GM18870 (cell line): ENCODE results near the gene ARHGAP25.

Source experiments
- ATAC-seq: cut with Tn5 transposase; IDR thresholded peaks from one replicate; pipeline ENCODE4 v1.9.1; 2021; ENCODE audit warnings: moderate library complexity; ENCODE audit not compliant: unreplicated experiment

The ARHGAP25 gene, protein sequence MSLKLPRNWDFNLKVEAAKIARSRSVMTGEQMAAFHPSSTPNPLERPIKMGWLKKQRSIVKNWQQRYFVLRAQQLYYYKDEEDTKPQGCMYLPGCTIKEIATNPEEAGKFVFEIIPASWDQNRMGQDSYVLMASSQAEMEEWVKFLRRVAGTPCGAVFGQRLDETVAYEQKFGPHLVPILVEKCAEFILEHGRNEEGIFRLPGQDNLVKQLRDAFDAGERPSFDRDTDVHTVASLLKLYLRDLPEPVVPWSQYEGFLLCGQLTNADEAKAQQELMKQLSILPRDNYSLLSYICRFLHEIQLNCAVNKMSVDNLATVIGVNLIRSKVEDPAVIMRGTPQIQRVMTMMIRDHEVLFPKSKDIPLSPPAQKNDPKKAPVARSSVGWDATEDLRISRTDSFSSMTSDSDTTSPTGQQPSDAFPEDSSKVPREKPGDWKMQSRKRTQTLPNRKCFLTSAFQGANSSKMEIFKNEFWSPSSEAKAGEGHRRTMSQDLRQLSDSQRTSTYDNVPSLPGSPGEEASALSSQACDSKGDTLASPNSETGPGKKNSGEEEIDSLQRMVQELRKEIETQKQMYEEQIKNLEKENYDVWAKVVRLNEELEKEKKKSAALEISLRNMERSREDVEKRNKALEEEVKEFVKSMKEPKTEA

DNA sequence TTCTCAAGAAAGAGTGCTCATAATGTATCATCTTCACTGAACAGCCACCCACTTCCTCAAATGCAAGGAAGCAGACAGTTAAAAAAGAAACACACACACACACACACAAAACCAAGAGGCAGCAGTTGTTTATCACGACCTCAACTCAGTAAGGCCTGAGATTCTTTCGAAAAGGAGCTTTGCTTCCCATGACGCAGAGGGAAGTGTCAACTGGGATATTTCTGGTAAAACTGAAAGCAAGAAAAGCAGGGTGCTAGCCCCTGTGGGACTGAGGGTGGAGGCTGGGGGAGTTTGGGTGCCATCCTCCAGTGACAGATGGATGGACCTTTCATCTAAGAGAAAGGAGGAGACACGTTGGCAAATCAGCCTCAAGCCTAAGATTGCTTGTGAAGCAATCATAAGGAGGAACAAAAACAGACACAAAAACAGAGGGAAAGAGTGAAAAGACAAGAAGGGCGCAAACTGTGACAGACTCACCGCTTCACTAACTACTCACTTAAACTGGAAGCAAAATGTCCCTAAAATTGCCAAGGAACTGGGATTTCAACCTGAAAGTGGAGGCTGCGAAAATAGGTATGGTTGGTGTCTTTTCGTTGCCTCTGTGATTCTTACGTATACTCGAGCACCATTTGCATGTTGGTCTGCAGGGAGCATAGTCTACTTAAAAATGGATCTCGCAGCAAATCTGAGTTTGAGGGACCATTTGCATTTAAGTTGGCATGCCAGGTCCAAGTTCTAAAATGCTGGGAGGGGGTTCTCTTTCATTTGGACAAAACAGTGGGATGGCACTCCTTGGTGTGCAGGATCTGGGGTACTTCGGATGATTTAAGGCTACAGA, at the start of gene ARHGAP25:
ARHGAP25 (plus strand) TSS at position 124 of the 838 bp plus-strand sequence; CDS start at position 513, 389 bp downstream.
- ATAC-seq = peak; percentile 51

DNA sequence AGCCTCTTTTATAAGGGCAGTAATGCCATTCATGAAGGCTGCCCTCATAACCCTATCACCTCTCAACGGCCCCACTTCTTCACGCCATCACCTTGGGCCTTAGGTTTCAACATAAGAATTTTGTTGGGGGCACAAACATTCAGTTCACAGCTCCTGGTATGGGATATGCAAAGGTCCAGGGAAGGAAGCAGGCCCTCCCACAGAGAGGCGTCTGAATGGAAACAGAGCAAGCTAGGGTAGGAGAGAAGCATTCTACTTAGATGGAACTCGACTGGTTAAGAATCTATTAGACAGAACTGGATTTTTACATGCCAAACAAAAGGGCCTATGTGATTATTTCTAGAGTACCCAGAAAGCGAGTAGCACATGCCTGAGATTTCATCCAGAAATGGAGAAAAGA, 48.4 kb upstream of the ARHGAP25 start:
- ATAC-seq = no peak

DNA sequence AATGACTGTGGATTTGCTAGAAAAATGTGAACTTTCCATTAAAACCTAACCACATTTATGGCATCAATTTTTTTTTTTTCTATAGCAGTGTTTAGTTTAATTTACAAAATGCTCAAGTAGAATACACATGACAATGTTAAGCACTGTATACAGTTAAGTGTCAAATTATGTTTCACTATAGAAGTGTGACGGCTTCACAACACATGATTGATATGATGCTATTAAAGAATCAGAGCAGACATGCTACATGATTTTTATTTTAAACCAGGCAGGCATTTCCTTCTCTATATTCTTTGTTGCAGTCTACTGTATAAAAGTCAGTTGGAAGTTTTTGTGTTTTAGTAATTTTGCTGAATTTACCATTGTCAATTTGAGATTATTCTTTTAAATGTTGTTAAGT, 47.6 kb upstream of the ARHGAP25 start:
- ATAC-seq = no peak

DNA sequence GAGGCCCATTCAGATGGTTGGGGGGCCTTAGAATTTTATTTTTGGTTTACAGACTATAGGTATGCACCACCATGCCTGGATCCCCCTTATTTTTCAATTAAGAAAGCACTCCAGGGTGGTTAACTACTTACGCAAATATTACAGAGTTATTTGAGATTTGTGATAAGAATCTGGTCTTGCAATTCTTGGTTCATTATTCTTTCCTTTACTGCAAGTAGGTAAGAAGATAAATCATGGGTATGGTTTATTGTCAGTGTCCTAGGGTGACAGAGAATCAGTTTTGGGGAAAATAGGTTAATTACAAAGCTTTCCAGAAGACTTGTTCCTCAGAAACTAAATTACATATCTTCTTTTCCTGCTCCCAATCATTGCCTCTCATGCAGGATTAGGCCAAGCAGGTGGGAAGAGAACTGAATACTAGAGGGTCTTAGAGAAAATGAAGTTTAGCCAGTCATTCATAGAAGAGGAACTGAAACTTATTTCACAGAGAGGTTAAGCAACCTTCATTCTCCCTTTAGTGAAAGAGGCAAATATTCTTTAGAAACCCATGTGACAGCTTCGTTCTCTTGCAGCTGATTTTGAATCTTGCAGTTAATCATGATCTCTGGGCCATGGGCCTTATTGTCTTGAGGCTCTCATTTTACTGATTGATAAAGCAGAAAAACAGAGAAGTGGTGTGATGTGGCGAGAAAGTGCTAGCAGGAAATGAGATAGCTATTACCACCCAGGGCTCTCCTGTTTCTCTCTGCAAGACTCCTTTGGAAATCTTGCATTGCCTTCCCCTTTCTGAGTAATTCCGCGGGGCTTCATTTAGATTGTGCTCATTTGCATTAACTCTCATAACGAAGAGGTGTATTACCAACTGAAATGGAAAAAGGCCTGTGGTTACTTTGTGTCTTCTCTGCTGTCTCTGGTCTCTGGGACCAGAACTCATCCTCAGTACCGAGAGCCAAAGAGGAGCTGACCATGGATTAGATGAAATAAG, 44.8 kb upstream of the ARHGAP25 start:
- ATAC-seq = peak; percentile 96

DNA sequence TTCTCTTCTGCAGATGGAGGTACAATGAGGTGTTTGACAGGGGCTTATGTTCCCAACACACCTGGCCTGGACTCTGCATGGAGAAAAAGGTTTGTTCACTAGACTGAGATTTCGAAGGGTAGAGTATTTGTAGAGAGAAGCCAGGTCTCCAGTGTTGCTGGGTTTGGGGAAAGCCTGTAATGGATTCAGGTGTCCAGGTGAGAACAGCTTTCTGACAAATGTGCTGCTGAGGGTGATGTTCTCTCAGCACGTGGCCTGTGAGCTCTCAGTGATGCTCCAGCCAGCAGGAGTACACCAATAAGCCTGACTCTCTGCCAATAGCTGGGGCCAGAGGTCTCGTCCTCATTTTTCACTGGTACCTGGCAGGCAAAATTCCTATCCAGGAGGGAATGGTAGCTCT, 43.8 kb upstream of the ARHGAP25 start:
- no peak for ATAC-seq

DNA sequence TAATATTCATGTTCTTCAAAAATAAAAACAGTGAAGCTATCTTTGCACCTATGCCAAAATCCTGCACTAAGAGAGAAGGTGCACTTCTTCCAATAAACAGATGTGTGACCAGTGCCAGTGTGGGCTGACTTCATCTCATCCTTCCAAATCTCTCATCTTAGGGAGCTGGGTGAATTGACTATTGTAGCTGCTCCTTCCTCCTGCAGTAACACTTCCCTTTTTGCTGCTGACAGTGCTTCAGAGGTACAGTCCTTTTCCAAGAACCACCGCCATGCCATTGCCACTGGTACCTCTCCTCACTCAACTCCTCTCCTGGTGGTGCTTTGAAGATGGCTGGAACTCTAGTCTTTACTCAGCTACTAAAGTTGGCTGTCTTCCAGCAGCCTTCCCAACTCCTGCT, 42.1 kb upstream of the ARHGAP25 start:
- ATAC-seq = no peak

DNA sequence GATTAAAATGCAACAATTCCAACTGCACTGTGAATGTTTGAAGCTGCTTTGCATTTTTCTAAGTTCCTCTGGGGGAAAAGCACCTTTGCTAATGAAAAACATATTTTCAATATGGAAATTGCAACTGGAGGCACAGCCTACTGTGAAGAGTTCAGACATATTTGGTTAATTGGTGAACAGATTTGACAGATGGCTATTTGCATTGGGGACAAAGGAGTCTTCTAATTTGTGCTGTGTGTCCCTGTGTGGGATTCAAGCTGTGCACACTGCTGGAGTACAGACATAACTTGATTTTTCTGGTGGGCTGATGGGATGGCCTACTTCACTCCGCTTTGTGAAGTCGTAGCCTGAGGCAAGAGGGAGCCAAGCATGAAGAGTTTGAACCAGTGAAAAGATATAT, 40.7 kb upstream of the ARHGAP25 start:
- ATAC-seq = no peak

DNA sequence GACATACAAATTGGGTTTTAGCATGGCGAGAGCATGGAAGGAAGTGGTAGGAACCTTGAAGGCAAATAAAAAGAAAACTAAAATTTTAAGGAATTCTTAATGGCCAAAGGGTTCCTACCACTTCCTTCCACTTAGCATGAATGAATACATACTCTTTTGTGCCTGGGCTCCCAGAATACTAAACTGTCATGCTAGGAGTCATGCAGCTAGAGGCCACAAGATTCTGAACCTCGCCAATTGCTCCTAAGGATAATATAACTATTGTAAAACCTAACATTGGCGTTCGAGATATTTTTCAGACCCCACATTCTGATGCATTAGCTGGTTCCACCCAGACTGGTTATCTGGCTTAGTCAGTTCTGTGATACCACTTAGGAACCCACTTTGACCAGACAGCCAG, 38.6 kb upstream of the ARHGAP25 start:
- no peak for ATAC-seq

DNA sequence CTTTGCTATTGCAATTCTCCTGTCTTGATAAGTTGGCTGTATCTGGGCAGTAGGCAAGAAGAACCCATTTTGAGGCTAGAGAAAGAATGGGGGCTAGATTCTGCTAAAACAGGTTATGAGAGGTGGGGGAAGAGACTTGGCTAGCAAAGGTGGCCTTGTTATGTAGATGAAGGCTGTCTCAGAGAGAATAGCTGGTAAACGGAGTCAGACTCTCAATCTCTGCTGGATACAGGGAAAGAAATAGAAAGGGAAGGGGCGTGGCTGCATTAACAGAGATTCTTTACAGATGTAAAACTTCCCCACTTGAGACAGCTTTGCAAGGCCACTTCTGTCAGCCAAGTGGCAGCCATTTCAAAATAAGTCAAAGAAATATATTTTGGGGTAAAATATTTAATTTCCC, 38.1 kb upstream of the ARHGAP25 start:
- no peak for ATAC-seq

DNA sequence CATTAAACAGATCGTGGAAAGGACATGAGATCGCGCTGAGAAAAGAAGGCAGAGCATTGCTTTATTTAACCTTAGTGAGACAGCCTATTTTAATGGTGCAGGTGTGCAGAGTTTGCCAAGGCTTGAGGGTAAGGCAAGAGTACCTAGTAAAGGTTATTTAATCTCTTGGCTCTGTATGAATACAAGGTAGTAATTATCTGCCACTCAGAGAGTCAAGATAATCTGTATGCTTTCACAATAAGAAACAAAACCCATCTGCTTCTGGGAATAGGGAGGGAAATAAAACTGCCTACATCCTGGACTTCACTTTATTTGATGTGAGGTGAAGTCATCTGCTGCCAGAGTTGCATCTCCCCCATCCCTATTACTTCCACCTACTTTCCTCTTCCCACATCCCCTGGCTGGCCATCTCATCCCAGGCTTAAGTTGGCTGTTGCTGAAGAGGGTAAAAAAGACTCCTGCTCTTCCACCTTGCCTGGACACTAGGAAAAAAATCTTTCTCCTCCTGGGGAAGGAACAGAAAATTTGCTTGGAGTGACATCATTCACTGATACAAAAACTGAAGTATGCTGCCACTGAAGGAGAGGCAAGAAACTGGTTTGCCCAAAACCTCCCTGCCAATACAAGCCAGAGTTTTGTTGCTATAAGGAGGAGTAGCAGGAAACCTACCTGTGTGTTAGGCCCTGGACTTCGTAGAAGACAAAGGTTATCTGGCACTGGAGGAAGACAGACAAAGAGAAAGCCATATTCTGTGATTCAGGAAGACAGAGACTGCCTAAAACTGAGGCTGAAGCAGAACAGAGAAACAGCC, 35.8 kb upstream of the ARHGAP25 start:
- ATAC-seq = no peak

DNA sequence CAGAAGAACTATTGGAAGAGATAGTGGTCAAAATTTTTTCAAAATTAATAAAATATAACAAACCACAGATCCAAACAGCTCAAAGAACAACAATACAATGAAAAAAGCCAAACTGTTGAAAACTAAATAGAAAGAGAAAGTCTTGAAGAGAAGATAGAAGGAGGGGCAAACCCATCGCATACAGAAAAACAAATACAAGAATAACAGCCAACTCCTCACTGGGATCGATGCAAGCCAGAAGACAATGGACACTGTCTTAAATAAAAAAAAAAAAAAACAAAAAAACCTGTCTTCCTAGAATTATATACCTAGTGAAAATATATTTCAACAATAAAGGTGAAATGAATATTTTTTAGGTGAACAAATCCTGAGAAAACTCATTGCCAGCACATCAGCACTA, 34.1 kb upstream of the ARHGAP25 start:
- ATAC-seq = no peak

DNA sequence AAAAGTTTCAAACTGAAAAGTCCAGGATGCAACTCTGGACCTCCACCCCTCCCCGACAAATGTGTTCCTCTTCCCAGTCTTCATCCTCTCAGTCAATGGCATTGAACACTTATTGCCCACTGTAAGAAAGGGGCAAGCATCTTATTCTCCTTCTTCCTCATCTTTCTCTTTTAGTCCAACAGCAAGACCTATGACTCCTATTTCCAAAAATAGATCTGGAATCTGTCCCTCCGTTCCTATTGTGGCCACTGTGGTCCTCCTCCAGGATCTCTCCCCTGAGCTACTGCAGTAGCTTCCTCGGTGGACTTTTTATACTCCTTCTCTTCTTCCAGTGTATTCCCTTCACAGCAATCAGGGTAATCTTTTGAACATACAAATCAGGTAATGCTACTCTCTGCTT, 28.0 kb upstream of the ARHGAP25 start:
- no peak for ATAC-seq

DNA sequence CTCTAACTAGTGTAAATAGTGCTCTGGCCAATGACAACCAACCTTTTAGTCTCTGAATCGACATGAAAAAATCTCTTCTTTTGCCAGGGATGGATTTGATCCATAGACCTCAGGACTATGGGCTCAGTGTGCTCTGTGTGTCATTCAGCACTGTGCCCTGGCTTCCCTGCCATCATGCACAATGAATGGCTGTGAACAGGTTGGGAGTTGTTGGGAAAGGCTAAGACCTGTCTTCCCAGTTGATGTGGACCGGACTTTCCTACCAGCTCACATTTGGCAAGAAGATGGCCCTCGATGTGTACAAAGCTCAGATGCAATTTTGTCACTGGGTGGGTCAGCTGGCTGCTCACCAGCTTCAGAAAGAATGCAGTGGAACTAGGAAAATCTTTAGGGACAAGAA, 26.0 kb upstream of the ARHGAP25 start:
- ATAC-seq = no peak

DNA sequence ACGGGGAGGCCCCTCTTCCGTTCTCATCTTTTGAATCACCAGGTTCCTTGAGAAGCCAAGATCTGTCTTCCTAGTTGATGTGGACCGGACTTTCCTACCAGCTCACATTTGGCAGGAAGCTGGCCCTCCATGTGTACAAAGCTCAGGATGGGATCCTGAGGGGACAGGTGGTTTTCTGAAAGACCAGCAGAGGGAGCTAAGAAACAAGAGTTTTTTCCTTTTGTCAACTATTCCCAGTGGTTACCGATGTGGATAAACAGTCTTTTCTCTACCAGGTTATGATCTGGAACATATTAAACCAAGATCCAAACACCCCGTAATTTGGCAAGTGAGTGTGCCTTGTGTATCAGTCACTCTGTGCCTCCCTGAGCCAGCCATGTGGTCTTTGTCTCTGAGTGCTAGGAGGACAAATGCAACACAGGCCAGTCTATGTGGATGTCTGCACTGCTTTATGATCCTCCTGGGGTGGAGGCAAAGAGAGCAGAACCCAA, 25.1 kb upstream of the ARHGAP25 start:
- ATAC-seq = peak; percentile 52

DNA sequence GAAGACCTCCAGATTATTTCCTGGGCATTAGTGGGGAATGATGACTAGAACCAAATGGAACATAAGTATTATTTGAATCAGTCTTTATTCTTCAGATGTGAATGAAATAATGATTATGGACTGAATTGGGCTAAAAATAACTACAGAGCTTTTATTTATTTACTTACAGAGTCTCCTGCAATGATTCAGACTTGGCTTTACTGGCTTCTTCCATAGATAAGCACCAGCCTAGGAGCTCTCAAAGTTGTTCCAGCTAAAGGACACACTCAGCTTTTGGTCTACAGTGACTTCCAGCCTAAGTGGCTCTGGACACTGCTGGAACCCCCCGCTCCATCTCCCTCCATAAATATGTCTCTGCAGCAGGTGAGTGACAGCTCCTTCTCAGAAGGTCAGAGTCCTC, 24.3 kb upstream of the ARHGAP25 start:
- no peak for ATAC-seq

DNA sequence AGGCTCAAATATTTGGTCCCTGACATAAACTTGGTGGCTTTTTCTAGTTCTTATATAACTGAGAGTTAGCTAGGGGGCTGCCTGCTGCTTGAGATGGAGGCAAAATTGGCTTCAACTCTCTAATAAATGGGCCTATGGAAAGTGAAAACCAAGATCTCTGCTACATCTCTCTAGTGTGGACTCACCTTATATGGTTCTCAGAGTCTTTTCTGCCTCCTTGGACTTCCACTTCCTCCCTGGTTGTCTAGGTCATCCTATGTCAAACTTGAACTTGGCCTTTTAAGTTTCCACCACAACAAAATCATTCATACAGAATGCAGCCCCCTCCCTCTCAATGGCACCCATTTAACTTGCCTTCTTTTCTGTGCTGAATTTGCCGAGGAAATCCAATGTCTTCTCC, 23.9 kb upstream of the ARHGAP25 start:
- ATAC-seq = no peak

DNA sequence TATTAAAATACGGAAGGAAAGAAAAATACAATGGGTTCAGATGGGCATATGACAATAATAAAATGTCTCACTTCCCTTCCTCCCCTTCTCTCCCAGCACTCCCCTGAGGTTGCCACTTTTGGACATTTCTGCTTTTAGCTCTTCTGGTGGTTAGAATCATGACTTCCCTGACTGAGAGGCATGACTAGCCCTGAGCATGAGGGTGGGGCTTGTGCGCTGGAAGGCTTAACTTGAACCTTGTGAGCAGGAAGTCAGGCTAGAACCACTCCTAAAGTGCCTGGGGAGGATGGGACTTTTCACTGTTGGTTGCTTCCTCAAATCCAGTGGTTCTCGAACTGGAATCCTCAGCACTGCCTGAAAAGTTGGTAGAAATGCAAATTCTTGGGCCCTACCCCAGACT, 19.7 kb upstream of the ARHGAP25 start:
- peak; percentile 54 for ATAC-seq

DNA sequence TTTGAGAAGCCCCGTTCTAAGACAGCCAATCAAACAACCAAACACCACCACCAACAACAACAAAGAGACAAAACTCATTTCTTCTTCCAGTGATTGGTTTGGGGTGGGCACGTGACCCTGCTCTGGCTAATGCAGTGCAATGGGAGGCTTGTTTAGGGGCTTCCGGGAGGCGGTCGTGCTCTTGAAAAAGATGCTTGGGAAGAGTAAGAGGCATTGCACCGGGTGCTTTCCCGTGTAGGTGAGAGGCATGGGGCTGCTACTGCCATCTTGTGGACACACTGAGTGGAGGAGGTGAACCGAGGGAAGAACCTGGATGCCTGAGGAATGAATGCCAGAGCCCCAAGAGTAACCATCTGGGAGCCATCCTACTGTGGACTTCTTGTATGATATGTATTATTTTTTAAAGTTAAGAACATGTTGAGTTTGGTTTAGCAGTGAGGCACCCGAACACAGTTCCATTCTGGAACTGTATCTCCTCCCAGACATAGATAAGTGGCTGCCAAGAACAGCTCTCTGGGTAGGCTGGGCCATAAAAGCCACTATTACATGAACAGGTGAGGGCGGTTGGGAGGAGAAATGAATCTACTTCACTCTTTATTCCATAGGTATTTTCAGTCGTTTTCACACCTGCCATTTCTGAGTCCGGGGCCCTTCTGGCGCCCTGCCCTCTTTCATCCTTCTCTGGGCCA, 19.1 kb upstream of the ARHGAP25 start:
- peak; percentile 52 for ATAC-seq
